Lower leg skin (tissue), 3 donors: ENCODE data around the gene MAST4.

Source experiments
- CTCF ChIP-seq, 3 donors: fragments of 450-650 bp; IDR thresholded peaks; one replicate each; pipeline ENCODE4 v1.5.1; 2016; ENCODE audit warnings: antibody characterized with exemption in 3 of 3, mild to moderate bottlenecking in 3 of 3, moderate library complexity in 2 of 3
- POLR2A ChIP-seq, 2 donors: fragments of 450-650 bp; IDR thresholded peaks; one replicate each; pipeline ENCODE4 v1.6.1; 2016 to 2017; ENCODE audit warnings: antibody characterized with exemption in 2 of 2, mild to moderate bottlenecking in 1 of 2, moderate library complexity in 1 of 2

- TF ChIP-seq CTCF (IDR thresholded peaks at IDR 0.05) (no peak), POLR2A (IDR thresholded peaks at IDR 0.05) (no peak)
Observed at GRCh38 chr5:66992547-66992946, 396.4 kb downstream of the MAST4 start.
